GM12878 (cell line): ENCODE data around the gene GPN1. TPM values are rescaled to one million over a fixed set of nuclear protein-coding genes. Genes with fewer than 3 reads are reported as not detected.

Experiments
- ATAC-seq: fragments of 200-7000 bp; cut with Tn5 transposase; 3 replicates; pipeline ENCODE4 v1.9.1; 2020; ENCODE audit warnings: mild to moderate bottlenecking, moderate library complexity
- BruUV-seq: library from RNA; stranded (reverse); fragments of 400-500 nt; replicated peaks from 2 replicates; lab custom pipeline; 2021; lab: Mats Ljungman, UMichigan
- CTCF ChIA-PET: fragments of 300-600 bp; sonication (Branson Sonifier 250); formaldehyde crosslinking; extraction: SDS; loops from one replicate; lab custom pipeline; 2021; ENCODE audit warnings: inconsistent platforms; lab: Yijun Ruan, JAX
- POLR2A ChIA-PET: fragments of 350-600 bp; formaldehyde crosslinking; extraction: SDS; loops from one replicate; lab custom pipeline; 2021; ENCODE audit warnings: inconsistent platforms; lab: Charles Lee
- RAD21 ChIA-PET: fragments of 300-600 bp; sonication (Branson Sonifier 250); formaldehyde crosslinking; loops from one replicate; lab custom pipeline; 2023; ENCODE audit warnings: antibody characterized with exemption; ENCODE audit not compliant: unreplicated experiment; lab: Charles Lee
- SMC1A ChIA-PET: fragments of 300-600 bp; sonication (Branson Sonifier 250); formaldehyde crosslinking; loops from one replicate; lab custom pipeline; 2023; ENCODE audit not compliant: unreplicated experiment, uncharacterized antibody; lab: Charles Lee
- DNase-seq: peaks from one replicate; pipeline ENCODE4 v3.0.0-alpha.2; 2011; ENCODE audit warnings: low read depth, low spot score
- FAIRE-seq: peaks from 3 replicates; lab custom pipeline; 2011; peaks lifted over from hg19 to GRCh38; lab: Jason Lieb, UNC
- H2AFZ ChIP-seq: 2 replicates; pipeline ENCODE4 v1.6.0; 2011; ENCODE audit warnings: low read depth, low read length, control low read depth; ENCODE audit not compliant: control insufficient read depth
- H3K27ac ChIP-seq: 2 replicates; pipeline ENCODE4 v1.5.1; 2011; ENCODE audit warnings: control low read depth; ENCODE audit not compliant: control insufficient read depth, insufficient read depth
- H3K27me3 ChIP-seq, 2 experiments: replicated peaks in 1 of 2; 2 replicates each; pipeline versions ENCODE4 v1.6.0 to v1.6.1; 2011; ENCODE audit warnings: low read length in 1 of 2; ENCODE audit not compliant: control insufficient read depth in 2 of 2, insufficient read depth in 2 of 2
- H3K36me3 ChIP-seq, 2 experiments: 2 replicates each; pipeline ENCODE4 v1.5.1; 2011; ENCODE audit warnings: low read length in 1 of 2; ENCODE audit not compliant: control insufficient read depth in 2 of 2, insufficient read depth in 2 of 2
- H3K4me1 ChIP-seq: 2 replicates; pipeline ENCODE4 v1.6.1; 2011; ENCODE audit warnings: mild to moderate bottlenecking, low read length, moderate library complexity, mixed read lengths; ENCODE audit not compliant: control insufficient read depth, insufficient read depth
- H3K4me2 ChIP-seq: 2 replicates; pipeline ENCODE4 v1.6.0; 2011; ENCODE audit warnings: control low read depth; ENCODE audit not compliant: control insufficient read depth, insufficient read depth
- H3K4me3 ChIP-seq: fragments of 200-600 bp; sonication (generic); 2 replicates; pipeline ENCODE4 v1.5.1; 2016
- H3K79me2 ChIP-seq: 2 replicates; pipeline ENCODE4 v1.6.0; 2011; ENCODE audit warnings: low read length; ENCODE audit not compliant: control insufficient read depth, insufficient read depth
- H3K9ac ChIP-seq: 2 replicates; pipeline ENCODE4 v1.8.0; 2011; ENCODE audit warnings: low read length, control low read depth, mixed read lengths; ENCODE audit not compliant: control insufficient read depth, insufficient read depth
- H3K9me3 ChIP-seq: replicated peaks from 3 replicates; pipeline ENCODE4 v1.5.1; 2011; ENCODE audit warnings: mild to moderate bottlenecking, low read length; ENCODE audit not compliant: control insufficient read depth, insufficient read depth
- H4K20me1 ChIP-seq: 2 replicates; pipeline ENCODE4 v1.6.0; 2011; ENCODE audit not compliant: control insufficient read depth, insufficient read depth
- CEBPB ChIP-seq, 2 experiments: fragments of 150-350 bp in 1 of 2; IDR thresholded peaks; 2 replicates each; pipeline ENCODE4 v1.6.1; 2012 to 2014; ENCODE audit warnings: low read depth in 2 of 2, low read length in 2 of 2, borderline replicate concordance in 1 of 2, inconsistent platforms in 1 of 2
- ELK1 ChIP-seq: IDR thresholded peaks from 2 replicates; pipeline ENCODE4 v1.6.1; 2012; ENCODE audit warnings: low read depth, low read length, improper control_type of control experiment
- IKZF2 ChIP-seq, 2 experiments: fragments of 450-650 bp; IDR thresholded peaks; 2 replicates each; pipeline ENCODE4 v1.6.1; 2017; ENCODE audit warnings: mild to moderate bottlenecking in 2 of 2, moderate library complexity in 2 of 2
- IRF3 ChIP-seq: fragments of 450-650 bp; IDR thresholded peaks from 2 replicates; pipeline ENCODE4 v1.6.1; 2014; ENCODE audit warnings: mild to moderate bottlenecking
- MTA3 ChIP-seq: IDR thresholded peaks from 2 replicates; pipeline ENCODE4 v1.6.1; 2012; ENCODE audit warnings: low read length, inconsistent platforms, borderline replicate concordance
- MXI1 ChIP-seq: fragments of 150-350 bp; IDR thresholded peaks from 2 replicates; pipeline ENCODE4 v1.6.1; 2011; ENCODE audit warnings: low read depth, mild to moderate bottlenecking, inconsistent platforms, low read length, improper control_type of control experiment
- NFYB ChIP-seq: IDR thresholded peaks from 2 replicates; pipeline ENCODE4 v1.6.1; 2011; ENCODE audit warnings: low read depth, mild to moderate bottlenecking, low read length, improper control_type of control experiment, moderate library complexity; ENCODE audit not compliant: insufficient read depth
- PRDM15 ChIP-seq: fragments of 450-650 bp; formaldehyde crosslinking; IDR thresholded peaks from 2 replicates; pipeline ENCODE4 v1.4.0; 2020; ENCODE audit warnings: mild to moderate bottlenecking, moderate library complexity
- RELA ChIP-seq: fragments of 450-650 bp; IDR thresholded peaks from 2 replicates; pipeline ENCODE4 v1.8.0; 2014; ENCODE audit warnings: borderline replicate concordance; ENCODE audit not compliant: partially characterized antibody
- SMAD5 ChIP-seq: IDR thresholded peaks from 2 replicates; pipeline ENCODE4 v1.6.1; 2016; ENCODE audit warnings: antibody characterized with exemption, low read depth
- SREBF1 ChIP-seq: IDR thresholded peaks from 2 replicates; pipeline ENCODE4 v1.6.1; 2012; ENCODE audit warnings: mild to moderate bottlenecking, low read length
- SUPT20H ChIP-seq: IDR thresholded peaks from 2 replicates; pipeline ENCODE4 v1.6.1; 2011; ENCODE audit warnings: low read depth, mild to moderate bottlenecking, low read length, moderate library complexity, borderline replicate concordance; ENCODE audit not compliant: control insufficient read depth
- TCF12 ChIP-seq: IDR thresholded peaks from 2 replicates; pipeline ENCODE4 v1.6.1; 2011; ENCODE audit warnings: low read depth, mild to moderate bottlenecking, low read length
- YY1 ChIP-seq: IDR thresholded peaks from 2 replicates; pipeline ENCODE4 v1.6.1; 2011; ENCODE audit warnings: low read depth, mild to moderate bottlenecking, low read length
- WGBS: methylation state at CpG from one replicate; pipeline ENCODE4 v1.1.6; 2016; ENCODE audit warnings: low lambda C conversion rate; ENCODE audit not compliant: insufficient replicate concordance, insufficient coverage; ENCODE audit errors: missing lambda C conversion rate; 5-methylcytosine and 5-hydroxymethylcytosine counted together
- in situ Hi-C: fragments of 300-500 bp; cut with MboI; formaldehyde crosslinking; loops from 9 replicates; pipeline ENCODE4 v1.14.3; 2018; ENCODE audit warnings: mixed read lengths
- intact Hi-C: fragments of 100-400 bp; cut with micrococcal nuclease; formaldehyde crosslinking; loops from one replicate; pipeline ENCODE4 v1.14.2; 2022; ENCODE audit not compliant: unreplicated experiment
- polyA plus RNA-seq, 11 experiments: library from polyadenylated mRNA; depleted of rRNA in 4 of 11; unstranded in 6 of 11; stranded (reverse) in 5 of 11; fragments of >200 nt; fragmentation: Nextera tagmentation in 4 of 11; fragmentation: Illumina TruSeq in 1 of 11; extraction: Ambion mirVana in 4 of 11; extraction: Trizol in 1 of 11; gene quantifications; 1 replicate in 1 of 11; 2 replicates in 10 of 11; pipeline versions ENCODE4 v1.2.1 to v1.2.3, GENCODE V29; 2011 to 2016; ENCODE audit warnings: inconsistent platforms in 2 of 11, missing spikeins in 2 of 11, low read depth in 1 of 11
- total RNA-seq, 4 experiments: library from RNA; depleted of rRNA in 3 of 4; stranded (reverse); fragments of >200 nt in 3 of 4; fragmentation: Illumina TruSeq in 1 of 4; extraction: Trizol in 1 of 4; gene quantifications; 2 replicates each; pipeline versions ENCODE4 v1.2.1 to v1.2.3, GENCODE V29; 2013 to 2021

Gene GPN1
- total and polyA plus RNA-seq, 10 of the 15 experiments (the other 5 are each of a cell fraction or from before 2014, with no cell fraction given) = 32.1 to 108 (median 60.4) TPM

GRCh38 chr2:27622921-27623384 lies 5.9 kb upstream of the GPN1 start:
- no peak for DNase-seq
- no peak overlapping the region for H3K4me3 ChIP-seq
- POLR2A ChIA-PET = no interaction called here
- H3K36me3 ChIP-seq = peaks cover 3 to 29% of the 10 kb centered on the region in 2 experiments; a peak in 3 of 4 replicates
- no peak overlapping the region for H2AFZ ChIP-seq
- H3K9ac ChIP-seq = no peak overlapping the region
- in situ Hi-C loops = no loop called here
- SMC1A ChIA-PET = no interaction called here
- no peak for ATAC-seq
- H3K9me3 ChIP-seq = no peaks in the 10 kb centered on the region
- H3K4me1 ChIP-seq = no peaks in the 10 kb centered on the region; the same call in 1 of the 2 replicates
- H4K20me1 ChIP-seq = no peaks in the 10 kb centered on the region
- H3K4me2 ChIP-seq = no peak overlapping the region
- CTCF ChIA-PET = interaction anchor here (1.1 kb wide), 1 partner anchor 167 kb away, joined by 3 read pairs; no protein-coding TSS in a partner anchor
- 63% methylated on average over 3 of the region's 3 CpGs for WGBS
- BruUV-seq = no TSS peak
- RAD21 ChIA-PET = no interaction called here
- no peak for FAIRE-seq
- intact Hi-C loops = no loop called here
- H3K27me3 ChIP-seq = no peaks in the 10 kb centered on the region
- H3K27ac ChIP-seq = no peak overlapping the region
- H3K79me2 ChIP-seq = no peaks in the 10 kb centered on the region
- no peak for TF ChIP-seq RELA
- no peak for TF ChIP-seq SMAD5
- TF ChIP-seq IKZF2 (IDR thresholded peaks at IDR 0.05) = no peak
- TF ChIP-seq MTA3 = no peak
- no peak for TF ChIP-seq ELK1
- no peak for TF ChIP-seq PRDM15 (CRISPR knock-in tag)
- no peak for TF ChIP-seq SUPT20H
- no peak for TF ChIP-seq IRF3
- no peak for TF ChIP-seq CEBPB (IDR thresholded peaks at IDR 0.05; ENCODE audit: borderline replicate concordance in 1 of 2, low read depth in 2 of 2, low read length in 2 of 2)
- no peak for TF ChIP-seq NFYB
- TF ChIP-seq YY1 = no peak
- no peak for TF ChIP-seq TCF12
- TF ChIP-seq SREBF1 = no peak
- TF ChIP-seq MXI1 = no peak
